OCI-LY1 (cell line): ENCODE measurements around the gene HEG1.

ENCODE experiments used
- EZH2 ChIP-seq: fragments of 200-600 bp; sonication (generic), shearing (Covaris generic); IDR thresholded peaks from 2 replicates; pipeline ENCODE4 v1.8.0; 2017; ENCODE audit warnings: borderline replicate concordance, mixed run types, mild to moderate bottlenecking, antibody characterized with exemption, low read length, moderate library complexity, mixed read lengths
- TF ChIP-seq, protein P1 (sequence below): fragments of 200-600 bp; sonication (generic), shearing (Covaris generic); IDR thresholded peaks from 2 replicates; pipeline ENCODE4 v1.5.1; 2017; ENCODE audit warnings: mild to moderate bottlenecking, antibody characterized with exemption, low read length, moderate library complexity, mixed read lengths

- TF ChIP-seq, protein P1, sequence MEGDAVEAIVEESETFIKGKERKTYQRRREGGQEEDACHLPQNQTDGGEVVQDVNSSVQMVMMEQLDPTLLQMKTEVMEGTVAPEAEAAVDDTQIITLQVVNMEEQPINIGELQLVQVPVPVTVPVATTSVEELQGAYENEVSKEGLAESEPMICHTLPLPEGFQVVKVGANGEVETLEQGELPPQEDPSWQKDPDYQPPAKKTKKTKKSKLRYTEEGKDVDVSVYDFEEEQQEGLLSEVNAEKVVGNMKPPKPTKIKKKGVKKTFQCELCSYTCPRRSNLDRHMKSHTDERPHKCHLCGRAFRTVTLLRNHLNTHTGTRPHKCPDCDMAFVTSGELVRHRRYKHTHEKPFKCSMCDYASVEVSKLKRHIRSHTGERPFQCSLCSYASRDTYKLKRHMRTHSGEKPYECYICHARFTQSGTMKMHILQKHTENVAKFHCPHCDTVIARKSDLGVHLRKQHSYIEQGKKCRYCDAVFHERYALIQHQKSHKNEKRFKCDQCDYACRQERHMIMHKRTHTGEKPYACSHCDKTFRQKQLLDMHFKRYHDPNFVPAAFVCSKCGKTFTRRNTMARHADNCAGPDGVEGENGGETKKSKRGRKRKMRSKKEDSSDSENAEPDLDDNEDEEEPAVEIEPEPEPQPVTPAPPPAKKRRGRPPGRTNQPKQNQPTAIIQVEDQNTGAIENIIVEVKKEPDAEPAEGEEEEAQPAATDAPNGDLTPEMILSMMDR, result no peak
- TF ChIP-seq EZH2, result no peak
Observed at GRCh38 chr3:125102470-125102869, 46.7 kb upstream of the HEG1 start.
